D721Med (cell line): ENCODE results near the gene ALOXE3.

Source experiments
- DNase-seq: peaks from one replicate; pipeline ENCODE4 v3.0.0; 2011; ENCODE audit warnings: low spot score; ENCODE audit not compliant: insufficient read length
- FAIRE-seq: peaks from 2 replicates; lab custom pipeline; 2011; peaks lifted over from hg19 to GRCh38; lab: Jason Lieb, UNC
- CTCF ChIP-seq: IDR thresholded peaks from 2 replicates; pipeline ENCODE4 v1.5.1; 2012; ENCODE audit warnings: mild to moderate bottlenecking, control low read depth; ENCODE audit not compliant: insufficient read depth; ENCODE audit errors: missing control alignments

Gene ALOXE3

GRCh38 chr17:8123695-8124349 is 5.5 kb upstream of the ALOXE3 start, which contains the start of gene HES7:
Gene HES7, minus strand, starts transcription at chr17:8124106. Its CDS starts 22 bp downstream, at chr17:8124084.
- DNase-seq (no peak), FAIRE-seq (no peak)
- no peak for TF ChIP-seq CTCF

- no peak for DNase-seq
- TF ChIP-seq CTCF: no peak
- FAIRE-seq: no peak
These were observed 4.8 kb upstream of the ALOXE3 start for GRCh38 chr17:8122924-8123694.

- no peak for DNase-seq
- no peak for TF ChIP-seq CTCF
- FAIRE-seq: no peak
These were observed 4.2 kb upstream of the ALOXE3 start for GRCh38 chr17:8122422-8122923.

- TF ChIP-seq CTCF: peak; percentile 27
- FAIRE-seq: no peak
These were observed 3.5 kb upstream of the ALOXE3 start for GRCh38 chr17:8121681-8122421.

GRCh38 chr17:8121407-8121680 is 3.0 kb upstream of the ALOXE3 start:
- no peak for TF ChIP-seq CTCF
- FAIRE-seq (no peak), DNase-seq (no peak)

More at GRCh38 chr17:8121681-8122421, 3.5 kb upstream of the ALOXE3 start:
- no peak for DNase-seq

GRCh38 chr17:8120520-8121406 is 2.4 kb upstream of the ALOXE3 start:
- no peak for TF ChIP-seq CTCF
- DNase-seq (no peak), FAIRE-seq (no peak)
